ENCODE data around the gene ARL17B. TPM values are rescaled to one million over a fixed set of nuclear protein-coding genes. Genes with fewer than 3 reads are reported as not detected.
"Not testable (repeated sequence)": the region's sequence is repeated elsewhere in the genome, so short reads cannot be mapped to it uniquely, and the experiment has no call there.

ARL17B gene
- total RNA-seq, 1 experiment from 2014 or later = 24.0 TPM

GRCh38 chr17:46259845-46260661 is 101.5 kb downstream of the ARL17B start:
- peak; percentile 50 for DNase-seq (ENCODE audit: low spot score)
- in situ Hi-C loops (cut with HindIII; ENCODE audit: low sequenced_read_pairs) = not testable (repeated sequence)

- DNase-seq (ENCODE audit: low spot score); in situ Hi-C loops (cut with HindIII; ENCODE audit: low sequenced_read_pairs): not testable (repeated sequence)
Observed at GRCh38 chr17:46256369-46256768, 105.2 kb downstream of the ARL17B start.

- DNase-seq (ENCODE audit: low spot score); in situ Hi-C loops (cut with HindIII; ENCODE audit: low sequenced_read_pairs): not testable (repeated sequence)
Observed at GRCh38 chr17:46254215-46254614, 107.4 kb downstream of the ARL17B start.

GRCh38 chr17:46253722-46254121 is 107.8 kb downstream of the ARL17B start:
- in situ Hi-C loops (cut with HindIII; ENCODE audit: low sequenced_read_pairs) = not testable (repeated sequence)
- DNase-seq (ENCODE audit: low spot score) = peak; percentile 33

GRCh38 chr17:46252804-46253203 is 108.8 kb downstream of the ARL17B start:
- in situ Hi-C loops (cut with HindIII; ENCODE audit: low sequenced_read_pairs); DNase-seq (ENCODE audit: low spot score): not testable (repeated sequence)

GRCh38 chr17:46249153-46249552 is 112.4 kb downstream of the ARL17B start:
- DNase-seq (ENCODE audit: low spot score); in situ Hi-C loops (cut with HindIII; ENCODE audit: low sequenced_read_pairs): not testable (repeated sequence)

- in situ Hi-C loops (cut with HindIII; ENCODE audit: low sequenced_read_pairs) = not testable (repeated sequence)
Observed at GRCh38 chr17:46244949-46245768, 116.4 kb downstream of the ARL17B start.

GRCh38 chr17:46244339-46244913 is 117.1 kb downstream of the ARL17B start:
- DNase-seq (ENCODE audit: low spot score); in situ Hi-C loops (cut with HindIII; ENCODE audit: low sequenced_read_pairs): not testable (repeated sequence)

More at GRCh38 chr17:46244949-46245768, 116.4 kb downstream of the ARL17B start:
- not testable (repeated sequence) for DNase-seq (ENCODE audit: low spot score)

- in situ Hi-C loops (cut with HindIII; ENCODE audit: low sequenced_read_pairs) = not testable (repeated sequence)
Observed at GRCh38 chr17:46243928-46244327, 117.6 kb downstream of the ARL17B start.

GRCh38 chr17:46243505-46243904 is 118.1 kb downstream of the ARL17B start:
- DNase-seq (ENCODE audit: low spot score); in situ Hi-C loops (cut with HindIII; ENCODE audit: low sequenced_read_pairs): not testable (repeated sequence)

More at GRCh38 chr17:46243928-46244327, 117.6 kb downstream of the ARL17B start:
- DNase-seq (ENCODE audit: low spot score) = not testable (repeated sequence)

- DNase-seq (ENCODE audit: low spot score); in situ Hi-C loops (cut with HindIII; ENCODE audit: low sequenced_read_pairs): not testable (repeated sequence)
Observed at GRCh38 chr17:46231359-46231758, 130.2 kb downstream of the ARL17B start.

GRCh38 chr17:46225274-46225794 is 136.2 kb downstream of the ARL17B start:
- in situ Hi-C loops (cut with HindIII; ENCODE audit: low sequenced_read_pairs) = not testable (repeated sequence)
- peak; percentile 98 for DNase-seq (ENCODE audit: low spot score)

- DNase-seq (ENCODE audit: low spot score); in situ Hi-C loops (cut with HindIII; ENCODE audit: low sequenced_read_pairs): not testable (repeated sequence)
Observed at GRCh38 chr17:46224864-46225263, 136.7 kb downstream of the ARL17B start.

Other genes with a start within 250 kb of the ARL17B start
- 32.1 and 41.7 TPM in 2 replicates for gene KANSL1, start 168.3 kb downstream of the ARL17B start, total RNA-seq (2014; rRNA removed; shearing (Covaris generic))
- gene LRRC37A, start 66.6 kb downstream of the ARL17B start, total RNA-seq (2014; rRNA removed; shearing (Covaris generic)) = 0.25 and 1.6 TPM in 2 replicates
- gene LRRC37A2, start 150.7 kb upstream of the ARL17B start, total RNA-seq (2014; rRNA removed; shearing (Covaris generic)) = 1.2 and 2.6 TPM in 2 replicates
- 4.3 and 6.2 TPM in 2 replicates for gene ARL17A, start 217.9 kb upstream of the ARL17B start, total RNA-seq (2014; rRNA removed; shearing (Covaris generic))
- gene NSF, start 228.9 kb upstream of the ARL17B start, total RNA-seq (2014; rRNA removed; shearing (Covaris generic)) = 17.7 and 19.0 TPM in 2 replicates